HEK293T (cell line): ENCODE measurements around the gene LUC7L3.
"Not testable (repeated sequence)": the region's sequence is repeated elsewhere in the genome, so short reads cannot be mapped to it uniquely, and the experiment has no call there.

Source experiments
- CTCF ChIA-PET: fragments of 350-600 bp; formaldehyde crosslinking; extraction: SDS; loops from one replicate; lab custom pipeline; 2021; ENCODE audit warnings: antibody characterized with exemption, inconsistent platforms; lab: Yijun Ruan, JAX
- POLR2A ChIA-PET: fragments of 350-600 bp; formaldehyde crosslinking; extraction: SDS; loops from one replicate; lab custom pipeline; 2020; ENCODE audit warnings: antibody characterized with exemption, inconsistent platforms; lab: Yijun Ruan, JAX
- DNase-seq: peaks from one replicate; pipeline ENCODE4 v3.0.0; 2012; ENCODE audit warnings: mixed read lengths; ENCODE audit errors: extremely low spot score
- ARNT ChIP-seq: fragments of 450-650 bp; IDR thresholded peaks from 2 replicates; pipeline ENCODE4 v1.6.1; 2017; ENCODE audit warnings: mild to moderate bottlenecking
- BHLHE40 ChIP-seq: fragments of 450-650 bp; IDR thresholded peaks from 2 replicates; pipeline ENCODE4 v1.6.1; 2016; ENCODE audit warnings: mild to moderate bottlenecking, moderate library complexity, borderline replicate concordance
- CTBP1 ChIP-seq: fragments of 450-650 bp; IDR thresholded peaks from 2 replicates; pipeline ENCODE4 v1.6.1; 2016; ENCODE audit warnings: borderline replicate concordance
- ELF4 ChIP-seq: fragments of 450-650 bp; IDR thresholded peaks from 2 replicates; pipeline ENCODE4 v1.6.1; 2017; ENCODE audit warnings: antibody characterized with exemption
- FOXA1 ChIP-seq: fragments of 450-650 bp; IDR thresholded peaks from 2 replicates; pipeline ENCODE4 v1.6.1; 2016; ENCODE audit warnings: mild to moderate bottlenecking
- FOXK2 ChIP-seq: fragments of 450-650 bp; IDR thresholded peaks from 2 replicates; pipeline ENCODE4 v1.6.1; 2016; ENCODE audit warnings: mild to moderate bottlenecking
- FOXM1 ChIP-seq: fragments of 450-650 bp; IDR thresholded peaks from 2 replicates; pipeline ENCODE4 v1.6.1; 2017; ENCODE audit warnings: mild to moderate bottlenecking, borderline replicate concordance
- HDGF ChIP-seq: fragments of 450-650 bp; IDR thresholded peaks from 2 replicates; pipeline ENCODE4 v1.6.1; 2017; ENCODE audit warnings: antibody characterized with exemption, borderline replicate concordance
- L3MBTL2 ChIP-seq: fragments of 450-650 bp; conservative IDR thresholded peaks from 2 replicates; pipeline ENCODE4 v1.6.1; 2016; ENCODE audit warnings: mild to moderate bottlenecking
- LEF1 ChIP-seq: fragments of 450-650 bp; IDR thresholded peaks from 2 replicates; pipeline ENCODE4 v1.6.1; 2017; ENCODE audit warnings: mild to moderate bottlenecking, borderline replicate concordance
- NFRKB ChIP-seq: fragments of 450-650 bp; IDR thresholded peaks from 2 replicates; pipeline ENCODE4 v1.6.1; 2016; ENCODE audit warnings: mild to moderate bottlenecking, moderate library complexity
- PKNOX1 ChIP-seq: fragments of 450-650 bp; IDR thresholded peaks from 2 replicates; pipeline ENCODE4 v1.6.1; 2016
- SP1 ChIP-seq: fragments of 450-650 bp; IDR thresholded peaks from 2 replicates; pipeline ENCODE4 v1.6.1; 2017
- SUZ12 ChIP-seq: fragments of 450-650 bp; IDR thresholded peaks from 2 replicates; pipeline ENCODE4 v1.6.1; 2016; ENCODE audit warnings: mild to moderate bottlenecking
- TARDBP ChIP-seq: fragments of 450-650 bp; IDR thresholded peaks from 2 replicates; pipeline ENCODE4 v1.6.1; 2016
- ZNF384 ChIP-seq: fragments of 450-650 bp; IDR thresholded peaks from 2 replicates; pipeline ENCODE4 v1.6.1; 2016

LUC7L3 gene

GRCh38 chr17:50721194-50722010 is 2.0 kb downstream of the LUC7L3 start:
- POLR2A ChIA-PET, result interaction anchor here (0.7 kb wide), 1 partner anchor 13 kb away, joined by 4 read pairs; no protein-coding TSS in a partner anchor
- DNase-seq, result no peak
- TF ChIP-seq ZNF384, result no peak
- peak; percentile 49; the same call in 1 of the 2 replicates for TF ChIP-seq CTBP1
- TF ChIP-seq ARNT, result 0 out of 2 replicates have a peak, but pooled peaks have one; percentile 5
- TF ChIP-seq L3MBTL2, result no peak
- no peak for TF ChIP-seq LEF1
- TF ChIP-seq PKNOX1, result peak; percentile 86
- no peak for TF ChIP-seq SUZ12
- CTCF ChIA-PET, result no interaction called here

- TF ChIP-seq LEF1, result no peak
- no peak for TF ChIP-seq TARDBP
- TF ChIP-seq L3MBTL2, result no peak
- no peak for TF ChIP-seq HDGF
- no peak for TF ChIP-seq ZNF384
- TF ChIP-seq BHLHE40, result no peak
- TF ChIP-seq FOXK2, result no peak
- no peak for TF ChIP-seq ARNT
- TF ChIP-seq FOXM1, result no peak
- no peak for TF ChIP-seq CTBP1
- no peak for TF ChIP-seq SUZ12
- TF ChIP-seq ELF4, result no peak
- no peak for TF ChIP-seq NFRKB
- TF ChIP-seq FOXA1, result no peak
- no peak for TF ChIP-seq SP1
- no peak for TF ChIP-seq PKNOX1
- no peak for DNase-seq
- ChIA-PET POLR2A (no interaction called here), CTCF (no interaction called here)
Measured at GRCh38 chr17:50722746-50723145, 3.3 kb downstream of the LUC7L3 start.

GRCh38 chr17:50724622-50725021 is 5.2 kb downstream of the LUC7L3 start:
- not testable (repeated sequence) for DNase-seq
- POLR2A ChIA-PET, result interaction anchor here (0.7 kb wide), 1 partner anchor 17 kb away, joined by 3 read pairs; the partner anchor contains the start of gene ANKRD40
- CTCF ChIA-PET, result interaction anchor here (0.6 kb wide), 1 partner anchor 13 kb away, joined by 3 read pairs; no protein-coding TSS in a partner anchor

GRCh38 chr17:50725769-50726655 is 6.6 kb downstream of the LUC7L3 start:
- POLR2A ChIA-PET, result interaction anchor here (0.9 to 1.2 kb wide), 2 partner anchors 18 to 20 kb away, joined by 3 to 4 read pairs; no protein-coding TSS in a partner anchor
- no peak for DNase-seq
- CTCF ChIA-PET, result interaction anchor here (1.6 kb wide), 1 partner anchor 11 kb away, joined by 3 read pairs; no protein-coding TSS in a partner anchor
- TF ChIP-seq BHLHE40 (no peak), HDGF (no peak), ELF4 (no peak), FOXA1 (no peak), FOXK2 (no peak), SUZ12 (no peak), NFRKB (no peak), SP1 (no peak), CTBP1 (no peak), ARNT (no peak), PKNOX1 (no peak), FOXM1 (no peak), L3MBTL2 (no peak), ZNF384 (no peak), TARDBP (no peak), LEF1 (no peak)

- CTCF ChIA-PET, result interaction anchor here (0.5 to 1.6 kb wide), 3 partner anchors 13 to 22 kb away, joined by 3 read pairs; no protein-coding TSS in a partner anchor
- TF ChIP-seq CTBP1 (no peak), NFRKB (no peak), FOXK2 (no peak), HDGF (no peak), SUZ12 (no peak), ARNT (no peak), FOXA1 (no peak), ZNF384 (peak; percentile 80; the same call in 1 of the 2 replicates), PKNOX1 (no peak)
- no peak for DNase-seq
- POLR2A ChIA-PET, result interaction anchor here (1.0 to 1.7 kb wide), 3 partner anchors 9 to 55 kb away, joined by 3 to 10 read pairs (median 3); partner anchors contain the start of gene LUC7L3
Measured at GRCh38 chr17:50728112-50728429, 8.7 kb downstream of the LUC7L3 start.
